ENCODE results near the gene SMIM45.

The SMIM45 gene

GRCh38 chr22:41968601-41969000 lies 16.7 kb downstream of the SMIM45 start:
- peak overlapping the region in 3 of 4 donors; percentile 55 to 88 (median 82) for H3K27ac ChIP-seq
- TF ChIP-seq, protein P1, sequence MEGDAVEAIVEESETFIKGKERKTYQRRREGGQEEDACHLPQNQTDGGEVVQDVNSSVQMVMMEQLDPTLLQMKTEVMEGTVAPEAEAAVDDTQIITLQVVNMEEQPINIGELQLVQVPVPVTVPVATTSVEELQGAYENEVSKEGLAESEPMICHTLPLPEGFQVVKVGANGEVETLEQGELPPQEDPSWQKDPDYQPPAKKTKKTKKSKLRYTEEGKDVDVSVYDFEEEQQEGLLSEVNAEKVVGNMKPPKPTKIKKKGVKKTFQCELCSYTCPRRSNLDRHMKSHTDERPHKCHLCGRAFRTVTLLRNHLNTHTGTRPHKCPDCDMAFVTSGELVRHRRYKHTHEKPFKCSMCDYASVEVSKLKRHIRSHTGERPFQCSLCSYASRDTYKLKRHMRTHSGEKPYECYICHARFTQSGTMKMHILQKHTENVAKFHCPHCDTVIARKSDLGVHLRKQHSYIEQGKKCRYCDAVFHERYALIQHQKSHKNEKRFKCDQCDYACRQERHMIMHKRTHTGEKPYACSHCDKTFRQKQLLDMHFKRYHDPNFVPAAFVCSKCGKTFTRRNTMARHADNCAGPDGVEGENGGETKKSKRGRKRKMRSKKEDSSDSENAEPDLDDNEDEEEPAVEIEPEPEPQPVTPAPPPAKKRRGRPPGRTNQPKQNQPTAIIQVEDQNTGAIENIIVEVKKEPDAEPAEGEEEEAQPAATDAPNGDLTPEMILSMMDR (IDR thresholded peaks at IDR 0.05): no peak
- TF ChIP-seq POLR2A (IDR thresholded peaks at IDR 0.05): no peak
- TF ChIP-seq EP300 (IDR thresholded peaks at IDR 0.05): no peak
- H3K4me1 ChIP-seq: peaks cover 0 to 26% (median 9%) of the 10 kb centered on the region in 4 donors
- H3K27me3 ChIP-seq: peaks cover 0 to 10% of the 10 kb centered on the region in 2 donors
- no peaks in the 10 kb centered on the region for H3K36me3 ChIP-seq
- H3K4me3 ChIP-seq: no peak overlapping the region
- no peak for DNase-seq (ENCODE audit: low spot score in 2 of 2)
- H3K9me3 ChIP-seq: no peaks in the 10 kb centered on the region
- whole genome bisulfite sequencing, 2 donors: 62 to 68% methylated on average over 6 to 9 of the region's 9 CpGs

- H3K9me3 ChIP-seq: no peaks in the 10 kb centered on the region
- H3K4me1 ChIP-seq: peaks cover 0 to 23% (median 8%) of the 10 kb centered on the region in 4 donors
- TF ChIP-seq, protein P1 (IDR thresholded peaks at IDR 0.05): no peak
- TF ChIP-seq EP300 (IDR thresholded peaks at IDR 0.05) (no peak), POLR2A (IDR thresholded peaks at IDR 0.05) (no peak)
- DNase-seq (ENCODE audit: low spot score in 2 of 2): no peak
- H3K36me3 ChIP-seq: no peaks in the 10 kb centered on the region
- peak within 1 kb of the TSS in 3 of 4 donors; percentile 16 to 37 (median 17) for H3K4me3 ChIP-seq
- peak within 1 kb of the TSS; percentile 47 to 88 (median 68) for H3K27ac ChIP-seq
- 46 to 47% methylated on average over 7 to 8 of the region's 8 CpGs for WGBS, 2 donors
- peaks cover 0 to 13% of the 10 kb centered on the region in 2 donors for H3K27me3 ChIP-seq
Observed at GRCh38 chr22:41969110-41969646, 17.2 kb downstream of the SMIM45 start, which contains the start of gene SEPTIN3. SEPTIN3 (plus strand) TSS chr22:41969443; CDS start chr22:41971493, 2,050 bp downstream.

- WGBS, 2 donors: 96% methylated on average over 2 of the region's 2 CpGs
- DNase-seq (ENCODE audit: low spot score in 2 of 2): no peak
- Histone ChIP-seq H3K36me3 (no peaks in the 10 kb centered on the region), H3K4me3 (peak overlapping the region in 1 of 4 donors; percentile 37), H3K27ac (peak overlapping the region; percentile 47 to 88 (median 62)), H3K27me3 (peaks cover 0 to 19% of the 10 kb centered on the region in 2 donors), H3K4me1 (peaks cover 0 to 16% (median 2%) of the 10 kb centered on the region in 4 donors), H3K9me3 (no peaks in the 10 kb centered on the region)
- TF ChIP-seq EP300 (IDR thresholded peaks at IDR 0.05) (no peak), POLR2A (IDR thresholded peaks at IDR 0.05) (no peak)
- TF ChIP-seq, protein P1 (IDR thresholded peaks at IDR 0.05): no peak
Observed at GRCh38 chr22:41970601-41971000, 18.7 kb downstream of the SMIM45 start.

- no peak for TF ChIP-seq EP300 (IDR thresholded peaks at IDR 0.05)
- TF ChIP-seq, protein P1 (IDR thresholded peaks at IDR 0.05): no peak
- no peak for TF ChIP-seq POLR2A (IDR thresholded peaks at IDR 0.05)
Observed at GRCh38 chr22:41971431-41971830, 19.5 kb downstream of the SMIM45 start.

GRCh38 chr22:41974691-41975290 lies 22.8 kb downstream of the SMIM45 start:
- Histone ChIP-seq H3K4me1 (peaks cover 0 to 25% (median 2%) of the 10 kb centered on the region in 4 donors), H3K27ac (peak overlapping the region in 2 of 4 donors; percentile 43 to 79), H3K36me3 (no peaks in the 10 kb centered on the region), H3K9me3 (no peaks in the 10 kb centered on the region), H3K4me3 (no peak overlapping the region), H3K27me3 (peaks cover 0 to 40% of the 10 kb centered on the region in 2 donors)
- no peak for DNase-seq (ENCODE audit: low spot score in 2 of 2)
- 69 to 86% methylated on average over 10 of the region's 10 CpGs for WGBS, 2 donors
- TF ChIP-seq POLR2A (IDR thresholded peaks at IDR 0.05): no peak

More at GRCh38 chr22:41971431-41971830, 19.5 kb downstream of the SMIM45 start:
- H3K27me3 ChIP-seq: peaks cover 0 to 27% of the 10 kb centered on the region in 2 donors
- no peaks in the 10 kb centered on the region for H3K9me3 ChIP-seq
- H3K4me3 ChIP-seq: no peak overlapping the region
- 87% methylated on average over 11 of the region's 11 CpGs for WGBS, 2 donors
- H3K27ac ChIP-seq: peak overlapping the region in 2 of 4 donors; percentile 70 to 88
- H3K4me1 ChIP-seq: peaks cover 0 to 21% (median 2%) of the 10 kb centered on the region in 4 donors
- DNase-seq (ENCODE audit: low spot score in 2 of 2): no peak
- no peaks in the 10 kb centered on the region for H3K36me3 ChIP-seq
